Panc1 (cell line): ENCODE results near the gene DLG2. TPM values are rescaled to one million over a fixed set of nuclear protein-coding genes. Genes with fewer than 3 reads are reported as not detected.

Experiments
- ATAC-seq: fragments of 200-7000 bp; cut with Tn5 transposase; 2 replicates; pipeline ENCODE4 v1.9.1; 2020; ENCODE audit warnings: mild to moderate bottlenecking, moderate library complexity
- BruUV-seq: library from RNA; stranded (reverse); fragments of 400-500 nt; replicated peaks from 2 replicates; lab custom pipeline; 2021; lab: Mats Ljungman, UMichigan
- CTCF ChIA-PET: fragments of 300-600 bp; sonication (Branson Sonifier 250); formaldehyde crosslinking; loops from one replicate; lab custom pipeline; 2022; ENCODE audit warnings: antibody characterized with exemption; lab: Charles Lee
- POLR2A ChIA-PET: fragments of 300-600 bp; sonication (Branson Sonifier 250); formaldehyde crosslinking; loops from one replicate; lab custom pipeline; 2022; ENCODE audit warnings: antibody characterized with exemption; lab: Charles Lee
- DNase-seq: peaks from one replicate; pipeline ENCODE4 v3.0.0-alpha.2; 2010; ENCODE audit warnings: low read depth, low spot score
- H3K27ac ChIP-seq: 2 replicates; pipeline ENCODE4 v1.5.1; 2011; ENCODE audit warnings: mild to moderate bottlenecking, low read length, inconsistent platforms
- H3K27me3 ChIP-seq: fragments of 200-500 bp; sonication (Bioruptor generic); 2 replicates; pipeline ENCODE4 v1.6.0; 2014; ENCODE audit warnings: low read length, inconsistent platforms; ENCODE audit not compliant: control insufficient read depth, insufficient read depth
- H3K36me3 ChIP-seq: fragments of 200-500 bp; sonication (Bioruptor generic); 2 replicates; pipeline ENCODE4 v1.5.1; 2014; ENCODE audit warnings: inconsistent platforms, mild to moderate bottlenecking, low read length, moderate library complexity; ENCODE audit not compliant: control insufficient read depth, insufficient read depth
- H3K4me1 ChIP-seq: 2 replicates; pipeline ENCODE4 v1.5.1; 2011; ENCODE audit warnings: inconsistent platforms, mild to moderate bottlenecking, low read length, moderate library complexity; ENCODE audit not compliant: control insufficient read depth, insufficient read depth
- H3K4me3 ChIP-seq, 2 experiments: 2 replicates each; pipeline ENCODE4 v1.5.1; 2011 to 2012; ENCODE audit warnings: low read depth in 2 of 2, low read length in 2 of 2, mild to moderate bottlenecking in 2 of 2, inconsistent platforms in 1 of 2, moderate library complexity in 1 of 2
- H3K9me3 ChIP-seq: fragments of 200-500 bp; sonication (Bioruptor generic); 2 replicates; pipeline ENCODE4 v1.5.1; 2014; ENCODE audit warnings: low read depth, mild to moderate bottlenecking, inconsistent platforms, low read length, moderate library complexity; ENCODE audit not compliant: control insufficient read depth, insufficient read depth
- POLR2AphosphoS5 ChIP-seq: IDR thresholded peaks from 2 replicates; pipeline ENCODE4 v1.6.1; 2012; ENCODE audit warnings: mild to moderate bottlenecking, low read depth, low read length, moderate library complexity
- SIN3A ChIP-seq: IDR thresholded peaks from 2 replicates; pipeline ENCODE4 v1.6.1; 2012; ENCODE audit warnings: low read depth, mild to moderate bottlenecking, low read length, moderate library complexity, borderline replicate concordance; ENCODE audit not compliant: insufficient read depth
- TCF7L2 ChIP-seq: IDR thresholded peaks from 2 replicates; pipeline ENCODE4 v1.6.1; 2011; ENCODE audit warnings: mild to moderate bottlenecking, low read depth, low read length, inconsistent platforms
- in situ Hi-C: cut with HindIII; loops from 2 replicates; pipeline ENCODE4 v1.10.0; 2016; ENCODE audit warnings: low sequenced_read_pairs, low pct_unique_long_range_greater_than_20kb
- intact Hi-C: fragments of 100-400 bp; cut with micrococcal nuclease; formaldehyde crosslinking; loops from one replicate; pipeline ENCODE4 v1.10.0; 2022; ENCODE audit not compliant: unreplicated experiment
- total RNA-seq: library from RNA; stranded (reverse); gene quantifications from one replicate; pipeline ENCODE4 v1.2.1, GENCODE V29; 2021; ENCODE audit not compliant: unreplicated experiment
- TF ChIP-seq, protein P1 (sequence below), 2 experiments: IDR thresholded peaks; 2 replicates each; pipeline ENCODE4 v1.6.1; 2011 to 2012; ENCODE audit warnings: low read depth in 2 of 2, control low read depth in 1 of 2, low read length in 1 of 2, mild to moderate bottlenecking in 1 of 2, moderate library complexity in 1 of 2; ENCODE audit not compliant: insufficient read depth in 1 of 2
- TF ChIP-seq, protein P2 (sequence below): fragments of 450-650 bp; IDR thresholded peaks from 2 replicates; pipeline ENCODE4 v1.5.1; 2017; ENCODE audit warnings: mild to moderate bottlenecking

DLG2 gene
- total RNA-seq, 1 experiment from 2014 or later: 4.2 TPM

DNA sequence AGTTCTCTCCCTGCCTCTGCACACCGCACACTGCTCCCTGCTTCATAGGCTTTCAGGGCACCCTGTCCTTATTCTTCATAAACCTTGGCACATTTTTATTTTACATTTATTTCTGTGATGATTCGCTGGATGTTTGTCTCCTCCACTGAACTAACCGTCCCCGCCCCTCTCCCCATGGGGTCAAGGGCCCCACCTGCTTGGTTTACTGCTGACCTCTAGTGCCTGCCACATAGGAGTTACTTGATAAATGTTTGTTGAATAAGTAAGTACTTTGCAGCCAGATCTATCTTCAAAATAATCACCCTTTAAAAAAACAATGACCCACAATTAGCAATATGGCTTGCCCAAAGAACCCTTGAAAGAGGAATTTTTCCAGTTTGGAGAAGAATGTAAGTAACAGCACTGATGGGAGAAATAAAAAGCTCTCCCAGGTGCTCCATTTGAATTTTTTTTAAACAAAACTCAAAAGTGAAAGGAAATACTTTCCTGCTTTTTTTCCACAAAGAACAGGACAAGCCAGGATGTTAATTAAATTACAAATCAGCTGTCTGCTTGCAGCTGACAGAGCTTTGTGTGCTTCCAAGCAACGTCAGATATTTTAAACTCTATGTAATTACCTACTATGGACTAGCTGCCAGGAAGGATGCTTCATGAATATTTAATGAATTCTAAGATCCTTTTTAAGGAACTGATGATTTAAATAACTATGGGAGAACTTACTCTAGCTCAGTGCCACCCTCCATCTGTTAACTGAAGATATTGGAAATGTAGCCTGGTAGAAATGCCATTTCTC, 1083.6 kb downstream of the DLG2 start:
- H3K9me3 ChIP-seq: no peaks in the 10 kb centered on the region
- intact Hi-C loops (no loop called here), in situ Hi-C loops (no loop called here)
- no peak overlapping the region for H3K27ac ChIP-seq
- H3K4me1 ChIP-seq: no peaks in the 10 kb centered on the region
- H3K36me3 ChIP-seq: no peaks in the 10 kb centered on the region
- CTCF ChIA-PET: no interaction called here
- BruUV-seq: no TSS peak
- no peak overlapping the region for H3K4me3 ChIP-seq
- ATAC-seq: no peak
- DNase-seq: no peak
- POLR2A ChIA-PET: interaction anchor here (0.6 kb wide), 1 partner anchor 879 kb away, joined by 3 read pairs; no protein-coding TSS in a partner anchor
- peaks cover 3% of the 10 kb centered on the region; the same call in 1 of the 2 replicates for H3K27me3 ChIP-seq
- TF ChIP-seq, protein P1, sequence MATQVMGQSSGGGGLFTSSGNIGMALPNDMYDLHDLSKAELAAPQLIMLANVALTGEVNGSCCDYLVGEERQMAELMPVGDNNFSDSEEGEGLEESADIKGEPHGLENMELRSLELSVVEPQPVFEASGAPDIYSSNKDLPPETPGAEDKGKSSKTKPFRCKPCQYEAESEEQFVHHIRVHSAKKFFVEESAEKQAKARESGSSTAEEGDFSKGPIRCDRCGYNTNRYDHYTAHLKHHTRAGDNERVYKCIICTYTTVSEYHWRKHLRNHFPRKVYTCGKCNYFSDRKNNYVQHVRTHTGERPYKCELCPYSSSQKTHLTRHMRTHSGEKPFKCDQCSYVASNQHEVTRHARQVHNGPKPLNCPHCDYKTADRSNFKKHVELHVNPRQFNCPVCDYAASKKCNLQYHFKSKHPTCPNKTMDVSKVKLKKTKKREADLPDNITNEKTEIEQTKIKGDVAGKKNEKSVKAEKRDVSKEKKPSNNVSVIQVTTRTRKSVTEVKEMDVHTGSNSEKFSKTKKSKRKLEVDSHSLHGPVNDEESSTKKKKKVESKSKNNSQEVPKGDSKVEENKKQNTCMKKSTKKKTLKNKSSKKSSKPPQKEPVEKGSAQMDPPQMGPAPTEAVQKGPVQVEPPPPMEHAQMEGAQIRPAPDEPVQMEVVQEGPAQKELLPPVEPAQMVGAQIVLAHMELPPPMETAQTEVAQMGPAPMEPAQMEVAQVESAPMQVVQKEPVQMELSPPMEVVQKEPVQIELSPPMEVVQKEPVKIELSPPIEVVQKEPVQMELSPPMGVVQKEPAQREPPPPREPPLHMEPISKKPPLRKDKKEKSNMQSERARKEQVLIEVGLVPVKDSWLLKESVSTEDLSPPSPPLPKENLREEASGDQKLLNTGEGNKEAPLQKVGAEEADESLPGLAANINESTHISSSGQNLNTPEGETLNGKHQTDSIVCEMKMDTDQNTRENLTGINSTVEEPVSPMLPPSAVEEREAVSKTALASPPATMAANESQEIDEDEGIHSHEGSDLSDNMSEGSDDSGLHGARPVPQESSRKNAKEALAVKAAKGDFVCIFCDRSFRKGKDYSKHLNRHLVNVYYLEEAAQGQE (IDR thresholded peaks at IDR 0.05; ENCODE audit: insufficient read depth in 1 of 2, low read depth in 2 of 2, low read length in 1 of 2): no peak
- TF ChIP-seq SIN3A (no peak), TCF7L2 (no peak), POLR2AphosphoS5 (no peak)
- TF ChIP-seq, protein P2, sequence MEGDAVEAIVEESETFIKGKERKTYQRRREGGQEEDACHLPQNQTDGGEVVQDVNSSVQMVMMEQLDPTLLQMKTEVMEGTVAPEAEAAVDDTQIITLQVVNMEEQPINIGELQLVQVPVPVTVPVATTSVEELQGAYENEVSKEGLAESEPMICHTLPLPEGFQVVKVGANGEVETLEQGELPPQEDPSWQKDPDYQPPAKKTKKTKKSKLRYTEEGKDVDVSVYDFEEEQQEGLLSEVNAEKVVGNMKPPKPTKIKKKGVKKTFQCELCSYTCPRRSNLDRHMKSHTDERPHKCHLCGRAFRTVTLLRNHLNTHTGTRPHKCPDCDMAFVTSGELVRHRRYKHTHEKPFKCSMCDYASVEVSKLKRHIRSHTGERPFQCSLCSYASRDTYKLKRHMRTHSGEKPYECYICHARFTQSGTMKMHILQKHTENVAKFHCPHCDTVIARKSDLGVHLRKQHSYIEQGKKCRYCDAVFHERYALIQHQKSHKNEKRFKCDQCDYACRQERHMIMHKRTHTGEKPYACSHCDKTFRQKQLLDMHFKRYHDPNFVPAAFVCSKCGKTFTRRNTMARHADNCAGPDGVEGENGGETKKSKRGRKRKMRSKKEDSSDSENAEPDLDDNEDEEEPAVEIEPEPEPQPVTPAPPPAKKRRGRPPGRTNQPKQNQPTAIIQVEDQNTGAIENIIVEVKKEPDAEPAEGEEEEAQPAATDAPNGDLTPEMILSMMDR: peak; percentile 9; the same call in 1 of the 2 replicates

DNA sequence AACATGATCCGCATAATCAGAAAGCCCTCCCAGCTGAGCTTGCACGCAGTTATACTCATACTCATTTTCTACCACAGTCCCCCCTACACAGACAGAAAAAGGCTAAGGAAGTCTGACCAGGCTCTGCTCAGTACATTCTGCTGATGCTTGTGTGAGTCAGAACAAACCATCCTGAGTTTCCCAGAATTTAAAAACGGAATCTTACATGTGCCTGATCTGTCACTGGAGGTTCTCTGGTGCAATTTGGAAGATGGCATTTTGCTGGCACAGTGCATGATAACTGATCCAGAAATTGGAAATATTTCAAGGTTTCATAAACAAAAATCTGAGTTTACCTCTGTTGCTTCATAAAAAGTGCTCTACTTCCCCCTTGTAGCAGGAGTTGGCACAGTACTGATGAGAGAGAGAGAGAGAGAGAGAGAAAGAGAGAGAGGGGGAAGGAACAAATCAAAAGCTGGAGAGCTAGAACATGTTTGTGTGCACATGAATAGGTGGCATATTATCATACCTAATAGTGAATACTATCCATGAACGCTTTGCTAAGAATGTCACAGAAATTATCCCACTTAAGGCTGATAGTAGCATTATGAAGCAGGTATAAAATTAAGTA, 1085.3 kb downstream of the DLG2 start:
- in situ Hi-C loops (no loop called here), intact Hi-C loops (no loop called here)
- peaks cover 3% of the 10 kb centered on the region; the same call in 1 of the 2 replicates for H3K27me3 ChIP-seq
- POLR2A ChIA-PET: no interaction called here
- BruUV-seq: no TSS peak
- DNase-seq (no peak), ATAC-seq (no peak)
- H3K36me3 ChIP-seq: no peaks in the 10 kb centered on the region
- TF ChIP-seq, protein P2: no peak
- no peak for TF ChIP-seq SIN3A
- no peak for TF ChIP-seq POLR2AphosphoS5
- TF ChIP-seq, protein P1 (IDR thresholded peaks at IDR 0.05; ENCODE audit: insufficient read depth in 1 of 2, low read depth in 2 of 2, low read length in 1 of 2): no peak
- TF ChIP-seq TCF7L2: no peak
- H3K9me3 ChIP-seq: no peaks in the 10 kb centered on the region
- no peak overlapping the region for H3K27ac ChIP-seq
- no peaks in the 10 kb centered on the region for H3K4me1 ChIP-seq
- CTCF ChIA-PET: no interaction called here
- H3K4me3 ChIP-seq: no peak overlapping the region
